Breast epithelium (tissue), 3 donors: ENCODE results near the gene B4GALT6.

ENCODE experiments used
- POLR2A ChIP-seq: fragments of 450-650 bp; IDR thresholded peaks from one replicate; pipeline ENCODE4 v1.6.1; 2016; ENCODE audit warnings: antibody characterized with exemption, mild to moderate bottlenecking, moderate library complexity
- POLR2AphosphoS5 ChIP-seq, 3 donors: sonication (generic); formaldehyde crosslinking; IDR thresholded peaks; one replicate each; pipeline ENCODE4 v1.6.1; 2017; ENCODE audit warnings: antibody characterized with exemption in 3 of 3
- TF ChIP-seq, protein P1 (sequence below), 3 donors: fragments of 450-650 bp; IDR thresholded peaks; one replicate each; pipeline ENCODE4 v1.5.1; 2016 to 2017; ENCODE audit warnings: antibody characterized with exemption in 3 of 3, mild to moderate bottlenecking in 3 of 3, moderate library complexity in 3 of 3

GRCh38 chr18:31631526-31631925, 52.9 kb downstream of the B4GALT6 start:
- TF ChIP-seq POLR2A (no peak), POLR2AphosphoS5 (IDR thresholded peaks at IDR 0.05) (no peak)
- TF ChIP-seq, protein P1, sequence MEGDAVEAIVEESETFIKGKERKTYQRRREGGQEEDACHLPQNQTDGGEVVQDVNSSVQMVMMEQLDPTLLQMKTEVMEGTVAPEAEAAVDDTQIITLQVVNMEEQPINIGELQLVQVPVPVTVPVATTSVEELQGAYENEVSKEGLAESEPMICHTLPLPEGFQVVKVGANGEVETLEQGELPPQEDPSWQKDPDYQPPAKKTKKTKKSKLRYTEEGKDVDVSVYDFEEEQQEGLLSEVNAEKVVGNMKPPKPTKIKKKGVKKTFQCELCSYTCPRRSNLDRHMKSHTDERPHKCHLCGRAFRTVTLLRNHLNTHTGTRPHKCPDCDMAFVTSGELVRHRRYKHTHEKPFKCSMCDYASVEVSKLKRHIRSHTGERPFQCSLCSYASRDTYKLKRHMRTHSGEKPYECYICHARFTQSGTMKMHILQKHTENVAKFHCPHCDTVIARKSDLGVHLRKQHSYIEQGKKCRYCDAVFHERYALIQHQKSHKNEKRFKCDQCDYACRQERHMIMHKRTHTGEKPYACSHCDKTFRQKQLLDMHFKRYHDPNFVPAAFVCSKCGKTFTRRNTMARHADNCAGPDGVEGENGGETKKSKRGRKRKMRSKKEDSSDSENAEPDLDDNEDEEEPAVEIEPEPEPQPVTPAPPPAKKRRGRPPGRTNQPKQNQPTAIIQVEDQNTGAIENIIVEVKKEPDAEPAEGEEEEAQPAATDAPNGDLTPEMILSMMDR (IDR thresholded peaks at IDR 0.05): no peak
